Stimulated activated CD8-positive, alpha-beta memory T cell treated with anti-CD3 and anti-CD28 coated beads, Interleukin-7, amount 100 ng/mL, for 1 hour (primary cell): ENCODE results near the gene CSF1R.

Source experiments
- DNase-seq, 2 donors: peaks; one replicate each; pipeline ENCODE4 v3.0.0-alpha.2; 2020; ENCODE audit warnings: low read depth in 2 of 2

CSF1R gene

DNA sequence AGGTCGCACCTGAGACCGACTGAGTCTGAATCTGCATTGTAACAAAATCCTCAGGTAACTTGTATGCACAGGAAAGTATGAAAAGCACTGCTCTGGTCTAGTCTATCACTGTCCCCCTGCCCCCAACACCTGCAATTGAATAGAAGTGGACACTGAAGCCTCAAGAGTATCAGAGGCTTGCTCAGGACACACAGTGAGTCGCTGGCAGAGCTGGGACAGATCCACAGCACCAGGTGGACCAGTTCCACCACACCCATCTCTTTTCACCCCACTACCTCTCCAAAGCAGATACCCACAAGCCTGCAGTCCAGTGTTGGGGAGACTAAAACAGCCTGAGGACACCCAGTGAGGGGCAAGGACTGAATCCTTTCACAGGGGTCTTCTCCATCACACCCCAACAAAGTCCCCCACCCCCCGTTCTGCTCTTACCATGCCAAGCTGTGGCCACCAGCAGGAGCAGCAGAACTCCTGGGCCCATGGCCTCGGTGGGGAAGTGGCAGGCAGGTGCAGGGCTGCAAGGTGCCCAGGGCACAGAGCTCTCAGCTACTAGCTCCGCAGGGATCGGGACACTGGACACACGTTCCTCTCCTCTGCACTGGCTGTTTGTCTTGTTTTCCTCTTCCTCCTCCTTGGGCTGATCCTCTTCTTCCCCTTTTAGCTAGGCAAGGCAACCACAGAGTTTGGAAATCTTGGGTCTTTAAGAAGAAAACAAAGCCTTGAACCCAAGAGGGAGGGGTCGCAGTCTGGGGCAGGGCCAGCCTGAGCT is at the start of gene CSF1R:
TSS of gene CSF1R (minus strand) at position 605 of the 766 bp plus-strand sequence. CDS start at position 478, 127 bp downstream.
- no peak for DNase-seq

DNA sequence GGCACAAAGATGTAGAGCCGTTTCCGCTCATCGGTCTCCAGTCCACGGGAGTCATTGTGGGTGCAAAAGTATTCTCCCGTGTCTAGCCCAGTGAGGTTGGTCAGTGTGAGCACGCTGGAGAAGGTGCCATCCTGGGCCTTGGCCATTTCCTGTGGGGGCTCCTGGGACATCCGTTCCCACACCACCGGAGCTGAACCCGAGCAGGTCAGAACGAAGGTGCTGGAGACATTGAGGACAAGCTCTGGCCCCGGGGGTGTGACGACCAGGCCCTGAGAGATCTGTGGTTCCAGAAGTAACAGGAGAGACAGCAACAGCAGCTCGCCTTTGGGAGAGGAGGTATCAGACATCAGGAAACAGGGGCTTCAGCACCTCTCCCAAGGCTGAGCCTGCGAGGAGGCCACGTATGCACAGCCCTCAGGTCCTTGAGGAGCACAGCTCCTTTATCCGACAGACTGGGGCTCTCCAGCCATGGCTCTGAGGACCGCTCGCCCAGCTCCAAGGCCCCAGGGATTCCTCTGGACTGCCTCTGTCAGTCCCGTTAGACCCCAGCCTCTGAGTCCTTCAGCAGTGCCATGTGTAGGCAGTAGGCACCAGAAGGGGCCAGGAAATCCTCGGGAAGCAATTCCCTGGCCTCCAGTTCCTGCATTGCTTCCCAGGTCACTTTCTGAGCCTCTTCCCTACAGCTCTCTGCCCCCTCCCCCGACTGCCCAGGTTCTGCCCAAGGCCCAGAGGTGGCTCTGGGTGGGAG is 49.4 kb upstream of the CSF1R start:
- DNase-seq = no peak

DNA sequence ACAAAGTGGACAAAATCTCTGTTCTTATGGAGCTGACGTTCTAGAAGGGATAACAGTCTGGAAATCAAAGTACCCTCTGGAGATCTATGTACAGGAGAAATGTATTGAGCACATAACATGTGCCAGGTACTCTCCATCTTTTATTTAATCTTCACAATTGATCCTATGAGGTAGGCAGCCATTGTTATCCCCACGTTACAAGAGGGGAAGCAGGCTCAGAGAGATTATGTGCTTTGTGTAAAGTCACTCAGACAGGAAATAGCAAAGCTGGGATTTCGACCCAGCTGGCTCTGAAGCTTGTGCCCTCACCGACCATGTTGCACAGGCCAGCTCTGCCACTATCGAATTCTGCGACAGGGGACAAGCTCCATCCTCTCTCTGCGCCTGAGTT is 47.8 kb upstream of the CSF1R start:
- DNase-seq = no peak

- DNase-seq = no peak
These were observed 47.3 kb upstream of the CSF1R start for GRCh38 chr5:150133581-150134197.

GRCh38 chr5:150132740-150133139 is 46.4 kb upstream of the CSF1R start:
- DNase-seq = no peak

DNA sequence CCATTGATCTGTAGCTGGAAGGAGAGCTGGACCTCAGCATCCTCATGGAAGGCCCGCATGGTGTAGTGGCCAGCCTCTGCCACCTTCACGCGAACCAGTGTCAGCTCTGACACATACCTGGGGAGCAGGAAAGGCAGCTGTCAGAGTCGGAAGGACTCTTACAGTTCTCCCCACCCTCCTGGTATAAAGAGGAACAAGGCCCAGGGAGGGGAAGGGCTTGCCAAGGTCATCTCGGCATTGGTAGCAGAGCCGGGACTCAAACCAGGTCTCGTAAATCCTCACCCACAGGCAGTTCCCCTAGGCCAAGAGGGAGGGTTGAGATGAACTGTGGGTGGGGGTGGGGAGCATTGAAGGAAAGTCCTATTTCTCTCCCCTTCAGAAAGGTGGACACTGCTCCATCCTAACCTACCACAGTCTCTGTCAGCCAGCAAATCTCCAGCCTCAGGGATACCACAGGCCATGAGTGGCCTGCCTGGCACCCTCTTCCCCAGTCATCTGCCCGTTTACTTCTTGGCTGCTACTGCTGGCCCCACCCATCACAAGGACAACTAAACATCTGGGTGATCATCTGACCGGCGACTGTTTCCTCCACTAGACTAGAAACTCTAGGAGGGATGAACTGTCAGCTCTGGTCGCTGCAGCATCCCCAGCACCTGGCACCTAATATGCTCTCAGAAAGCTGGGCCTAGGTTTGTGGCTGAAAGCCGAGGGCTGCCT is 45.8 kb upstream of the CSF1R start:
- DNase-seq = no peak

- no peak for DNase-seq
These were observed 45.1 kb upstream of the CSF1R start for GRCh38 chr5:150131461-150131860.

DNA sequence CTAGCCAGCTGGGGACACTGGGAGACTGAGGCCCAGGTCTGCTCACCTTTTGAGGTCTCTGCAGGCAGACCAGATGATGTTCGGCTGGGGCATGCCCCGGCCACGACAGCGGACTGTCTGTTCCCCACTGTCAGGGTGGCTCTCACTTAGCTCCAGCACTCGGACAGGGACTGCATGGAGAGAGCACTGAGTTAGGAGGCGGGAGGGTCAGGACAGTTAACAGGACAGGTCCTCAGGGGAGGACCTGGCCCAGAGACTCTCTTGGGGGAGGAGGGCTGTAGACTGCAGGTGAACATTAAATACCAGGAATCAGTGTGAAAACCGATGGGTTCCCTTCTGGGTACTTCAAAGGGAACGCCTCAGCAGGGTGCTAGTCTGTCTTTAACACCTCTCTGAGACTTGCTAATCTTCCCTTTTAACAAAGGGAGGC is 44.2 kb upstream of the CSF1R start:
- no peak for DNase-seq

DNA sequence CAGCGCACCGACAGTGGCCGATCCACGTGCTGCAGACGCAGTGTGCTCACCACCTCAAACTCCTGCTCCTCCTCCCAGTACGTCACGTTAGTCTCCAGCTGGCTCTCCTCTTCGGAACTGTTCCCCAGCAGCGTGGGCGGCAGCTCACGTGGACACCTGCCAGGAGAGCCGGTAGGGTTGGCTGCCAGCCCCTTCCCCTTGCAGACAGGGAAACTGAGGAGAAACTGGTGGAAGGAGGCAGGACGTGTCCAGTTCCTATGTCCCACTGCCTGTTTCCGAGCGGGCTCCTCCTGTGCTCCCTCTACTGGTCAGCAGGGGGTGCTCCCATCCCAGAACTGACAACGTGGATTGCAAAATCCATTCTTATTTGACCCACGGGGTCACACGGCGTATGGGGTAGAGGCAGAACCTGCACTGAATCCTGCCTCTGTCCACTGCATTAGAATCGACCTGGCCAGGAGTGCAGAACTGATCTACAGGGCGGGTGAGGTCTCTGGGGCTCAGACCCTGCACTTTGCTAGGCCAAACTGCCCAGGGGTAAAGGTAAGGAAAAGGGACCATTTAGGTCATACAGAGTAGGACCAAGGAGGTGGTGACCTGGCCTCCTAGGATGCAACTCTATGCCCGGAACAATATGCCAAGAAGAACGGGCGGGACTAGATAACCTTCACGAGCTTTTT is 43.6 kb upstream of the CSF1R start:
- DNase-seq = peak in 1 of 2 donors; percentile 7

- no peak for DNase-seq
These were observed 43.1 kb upstream of the CSF1R start for GRCh38 chr5:150129454-150129812.

- DNase-seq = no peak
These were observed 40.5 kb upstream of the CSF1R start for GRCh38 chr5:150126921-150127265.

GRCh38 chr5:150126199-150126920 is 40.0 kb upstream of the CSF1R start:
- no peak for DNase-seq

DNA sequence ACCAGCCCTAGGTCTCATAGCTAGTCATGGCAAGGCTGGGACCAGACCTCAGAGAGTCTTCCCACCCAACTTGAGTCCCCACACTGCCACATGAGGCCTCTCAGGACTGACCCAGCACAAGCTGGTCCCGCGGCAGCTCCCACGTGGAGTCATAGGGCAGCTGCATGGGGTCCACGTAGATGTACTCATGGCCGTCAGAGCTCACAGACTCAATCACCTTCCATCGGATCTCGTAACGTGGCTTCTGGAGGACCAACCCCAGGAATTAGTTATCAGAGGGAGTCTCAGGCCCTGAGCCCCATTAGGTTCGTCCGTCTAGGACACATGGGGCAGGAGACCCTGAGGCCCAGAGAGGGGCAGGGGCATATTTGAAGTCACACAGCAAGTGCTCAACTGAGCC is 39.0 kb upstream of the CSF1R start:
- no peak for DNase-seq

- DNase-seq = no peak
These were observed 38.2 kb upstream of the CSF1R start for GRCh38 chr5:150124596-150124995.

- no peak for DNase-seq
These were observed 37.8 kb upstream of the CSF1R start for GRCh38 chr5:150124111-150124557.

DNA sequence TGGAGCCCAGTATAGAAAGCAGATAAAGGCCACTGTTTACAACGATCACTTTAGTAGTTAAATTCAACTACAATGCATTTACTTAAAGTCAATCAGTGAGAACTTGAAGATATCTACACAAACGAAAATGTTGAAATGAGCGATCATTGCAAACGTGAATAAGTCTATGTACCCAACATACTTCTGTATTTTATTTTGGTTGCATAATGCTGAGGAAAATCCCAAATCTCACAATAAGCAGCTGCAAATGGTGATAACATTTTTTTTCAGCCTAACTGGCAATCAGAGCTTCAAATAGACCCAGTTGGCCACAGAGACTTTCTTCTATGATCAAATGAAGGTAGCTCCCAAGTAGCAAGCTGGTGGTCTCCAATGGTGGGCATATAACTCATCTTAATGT is 37.2 kb upstream of the CSF1R start:
- no peak for DNase-seq

DNA sequence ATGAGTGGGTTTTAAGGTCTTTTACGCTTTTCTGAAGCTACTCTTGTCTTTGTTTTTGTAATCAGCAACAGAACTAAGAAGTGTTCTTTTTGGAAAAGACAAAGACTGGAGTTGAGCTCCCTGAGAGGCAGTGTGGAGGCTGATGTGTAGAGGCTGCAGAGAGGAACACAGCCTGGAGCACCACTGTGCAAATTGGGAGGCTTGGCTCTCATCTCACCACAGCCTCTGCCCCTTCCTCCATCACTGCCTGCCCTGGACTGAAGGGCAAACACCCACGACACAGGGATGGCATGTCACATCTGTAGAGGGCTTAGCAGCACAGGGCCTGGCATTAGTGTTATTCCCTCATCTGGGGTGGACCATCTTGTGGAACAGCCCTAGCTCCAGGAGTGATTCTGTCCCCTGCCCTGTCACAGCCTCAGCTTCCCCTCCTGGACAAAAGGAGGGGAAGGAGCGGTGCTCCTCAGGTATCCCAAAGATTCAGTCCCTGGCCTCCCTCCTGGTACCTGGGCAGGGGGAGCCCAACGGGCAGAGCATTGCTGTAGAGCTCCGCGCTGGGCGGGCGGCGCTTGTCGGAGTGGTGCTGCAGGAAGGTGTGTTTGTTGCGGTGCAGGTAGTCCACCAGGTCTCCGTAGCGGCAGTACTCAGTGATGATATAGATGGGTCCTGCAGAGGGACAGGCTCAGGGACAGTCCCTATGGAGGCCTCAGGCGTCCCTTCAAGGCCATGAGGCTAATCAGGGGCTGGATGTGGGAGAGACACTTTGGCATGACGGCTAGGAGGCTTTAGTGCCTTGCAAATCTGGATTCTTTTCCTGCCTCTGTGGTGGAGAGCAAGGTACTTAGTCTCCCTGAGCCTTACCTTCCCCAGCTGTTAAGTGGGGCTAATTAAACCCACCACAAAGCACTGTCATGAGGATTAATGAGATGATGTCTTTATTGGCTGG is 36.5 kb upstream of the CSF1R start:
- no peak for DNase-seq

- DNase-seq = no peak
These were observed 35.8 kb upstream of the CSF1R start for GRCh38 chr5:150122158-150122510.

DNA sequence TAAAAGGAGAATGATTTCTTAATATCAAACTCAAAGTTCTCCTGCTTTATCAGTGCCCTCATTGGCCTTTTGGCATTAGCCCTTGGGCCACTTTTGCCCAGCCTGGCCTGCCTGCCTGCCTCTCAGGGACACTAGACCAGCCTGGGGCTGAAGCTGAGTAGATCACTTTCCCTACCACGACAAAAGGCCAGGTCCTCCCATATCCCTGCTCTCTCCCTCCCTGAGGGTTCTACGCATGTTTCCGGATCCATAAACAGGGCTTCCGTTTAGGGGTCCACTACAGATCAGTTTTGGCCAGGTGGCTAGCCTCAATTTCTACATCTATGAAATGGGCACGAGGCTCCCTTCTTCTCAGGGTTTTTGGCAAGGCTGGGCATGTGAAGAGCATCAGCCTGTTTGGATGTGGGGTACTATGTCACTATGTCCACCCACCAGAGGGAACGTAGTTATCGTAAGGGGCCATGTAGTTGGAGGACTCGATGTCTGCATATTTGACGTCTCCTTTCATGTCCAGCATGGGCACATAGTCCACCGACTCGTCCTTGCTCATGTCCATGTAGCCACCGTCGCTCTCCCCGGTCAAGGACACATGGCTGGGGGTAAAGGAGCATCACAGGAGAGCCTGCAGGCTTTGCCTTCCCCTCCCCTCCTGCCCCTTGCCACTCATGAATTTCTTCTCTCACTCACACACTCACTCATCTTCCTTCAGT is 35.2 kb upstream of the CSF1R start:
- DNase-seq = no peak
